ENCODE results near the gene FAAP20. TPM values are rescaled to one million over a fixed set of nuclear protein-coding genes. Genes with fewer than 3 reads are reported as not detected.

FAAP20 gene
- total and polyA plus RNA-seq, 2 experiments from 2014 or later = 34.5 to 122 TPM

GRCh38 chr1:2202843-2203601, 8.4 kb upstream of the FAAP20 start:
- Histone ChIP-seq H4K20me1 (ENCODE audit: insufficient read depth) (no peaks in the 10 kb centered on the region), H2AFZ (no peak overlapping the region), H3K36me3 (ENCODE audit: low read depth) (no peaks in the 10 kb centered on the region), H3K27ac (no peak overlapping the region), H3K79me2 (ENCODE audit: insufficient read depth) (peaks cover 29% of the 10 kb centered on the region), H3K4me2 (ENCODE audit: unreplicated experiment) (no peak overlapping the region), H3F3A (ENCODE audit: insufficient read depth) (0 out of 2 replicates have a peak, but pooled peaks cover 8% of the 10 kb centered on the region), H3K4me1 (ENCODE audit: insufficient read depth) (peaks cover 18% of the 10 kb centered on the region), H3K9me3 (ENCODE audit: low read depth) (no peaks in the 10 kb centered on the region), H3K4me3 (no peak overlapping the region), H3K9me2 (ENCODE audit: insufficient read depth) (no peaks in the 10 kb centered on the region), H3K27me3 (replicated peaks; ENCODE audit: insufficient read depth) (no peaks in the 10 kb centered on the region), H3K9ac (no peak overlapping the region)
- TF ChIP-seq EZH2phosphoT487 (IDR thresholded peaks at IDR 0.05; ENCODE audit: insufficient read depth, low read depth) (no peak), EZH2 (IDR thresholded peaks at IDR 0.05; ENCODE audit: insufficient read depth, poor library complexity, severe bottlenecking) (no peak)
- DNase-seq = no peak
- in situ Hi-C loops (cut with MboI) = loop anchor here (5.0 kb wide), 1 partner anchor 169 kb away; no protein-coding TSS in a partner anchor
- WGBS, 2 experiments (ENCODE audit: low coverage in 1 of 2, low lambda C conversion rate in 2 of 2, missing lambda C conversion rate in 2 of 2) = 89 to 93% methylated on average over 15 of the region's 15 CpGs

GRCh38 chr1:2202008-2202575, 7.5 kb upstream of the FAAP20 start:
- no peaks in the 10 kb centered on the region for H3K9me3 ChIP-seq (ENCODE audit: low read depth)
- H3K4me1 ChIP-seq (ENCODE audit: insufficient read depth) = peaks cover 11% of the 10 kb centered on the region
- H3K9me2 ChIP-seq (ENCODE audit: insufficient read depth) = no peaks in the 10 kb centered on the region
- TF ChIP-seq EZH2phosphoT487 (IDR thresholded peaks at IDR 0.05; ENCODE audit: insufficient read depth, low read depth) = no peak
- TF ChIP-seq EZH2 (IDR thresholded peaks at IDR 0.05; ENCODE audit: insufficient read depth, poor library complexity, severe bottlenecking) = no peak
- DNase-seq = no peak
- no peaks in the 10 kb centered on the region for H3K36me3 ChIP-seq (ENCODE audit: low read depth)
- WGBS, 2 experiments (ENCODE audit: low coverage in 1 of 2, low lambda C conversion rate in 2 of 2, missing lambda C conversion rate in 2 of 2) = 88 to 90% methylated on average over 9 of the region's 9 CpGs
- H4K20me1 ChIP-seq (ENCODE audit: insufficient read depth) = no peaks in the 10 kb centered on the region
- H3K27ac ChIP-seq = no peak overlapping the region
- no peaks in the 10 kb centered on the region for H3K27me3 ChIP-seq (replicated peaks; ENCODE audit: insufficient read depth)
- H2AFZ ChIP-seq = no peak overlapping the region
- no peak overlapping the region for H3K4me2 ChIP-seq (ENCODE audit: unreplicated experiment)
- 0 out of 2 replicates have a peak, but pooled peaks cover 5% of the 10 kb centered on the region for H3F3A ChIP-seq (ENCODE audit: insufficient read depth)
- in situ Hi-C loops (cut with MboI) = loop anchor here (5.0 kb wide), 1 partner anchor 170 kb away; no protein-coding TSS in a partner anchor
- no peak overlapping the region for H3K4me3 ChIP-seq
- H3K79me2 ChIP-seq (ENCODE audit: insufficient read depth) = peaks cover 29% of the 10 kb centered on the region
- H3K9ac ChIP-seq = no peak overlapping the region

GRCh38 chr1:2201062-2201461, 6.5 kb upstream of the FAAP20 start:
- in situ Hi-C loops (cut with MboI) = loop anchor here (5.0 kb wide), 1 partner anchor 171 kb away; no protein-coding TSS in a partner anchor
- Histone ChIP-seq H3K9me2 (ENCODE audit: insufficient read depth) (no peaks in the 10 kb centered on the region), H3K79me2 (ENCODE audit: insufficient read depth) (peaks cover 26% of the 10 kb centered on the region), H3K27me3 (replicated peaks; ENCODE audit: insufficient read depth) (no peaks in the 10 kb centered on the region), H3K9me3 (ENCODE audit: low read depth) (no peaks in the 10 kb centered on the region), H3K4me1 (ENCODE audit: insufficient read depth) (peaks cover 7% of the 10 kb centered on the region), H4K20me1 (ENCODE audit: insufficient read depth) (no peaks in the 10 kb centered on the region), H3K36me3 (ENCODE audit: low read depth) (no peaks in the 10 kb centered on the region), H3K27ac (no peak overlapping the region), H2AFZ (no peak overlapping the region), H3K4me3 (no peak overlapping the region), H3K4me2 (ENCODE audit: unreplicated experiment) (no peak overlapping the region), H3F3A (ENCODE audit: insufficient read depth) (no peaks in the 10 kb centered on the region), H3K9ac (no peak overlapping the region)
- 85 to 87% methylated on average over 14 of the region's 14 CpGs for WGBS, 2 experiments (ENCODE audit: low coverage in 1 of 2, low lambda C conversion rate in 2 of 2, missing lambda C conversion rate in 2 of 2)
- no peak for TF ChIP-seq EZH2 (IDR thresholded peaks at IDR 0.05; ENCODE audit: insufficient read depth, poor library complexity, severe bottlenecking)
- TF ChIP-seq EZH2phosphoT487 (IDR thresholded peaks at IDR 0.05; ENCODE audit: insufficient read depth, low read depth) = no peak
- no peak for DNase-seq

- Histone ChIP-seq H3K9ac (peak overlapping the region; percentile 84; the same call in 1 of the 2 replicates), H3K27me3 (replicated peaks; ENCODE audit: insufficient read depth) (no peaks in the 10 kb centered on the region), H3F3A (ENCODE audit: insufficient read depth) (no peaks in the 10 kb centered on the region), H3K4me3 (peak overlapping the region; percentile 82; the same call in 1 of the 2 replicates), H3K4me2 (ENCODE audit: unreplicated experiment) (no peak overlapping the region), H3K79me2 (ENCODE audit: insufficient read depth) (peaks cover 21% of the 10 kb centered on the region), H3K27ac (no peak overlapping the region), H3K4me1 (ENCODE audit: insufficient read depth) (peaks cover 7% of the 10 kb centered on the region), H4K20me1 (ENCODE audit: insufficient read depth) (no peaks in the 10 kb centered on the region), H3K9me3 (ENCODE audit: low read depth) (no peaks in the 10 kb centered on the region), H2AFZ (no peak overlapping the region), H3K36me3 (ENCODE audit: low read depth) (no peaks in the 10 kb centered on the region), H3K9me2 (ENCODE audit: insufficient read depth) (no peaks in the 10 kb centered on the region)
- WGBS, 2 experiments (ENCODE audit: low coverage in 1 of 2, low lambda C conversion rate in 2 of 2, missing lambda C conversion rate in 2 of 2) = 79 to 82% methylated on average over 21 of the region's 21 CpGs
- in situ Hi-C loops (cut with MboI) = loop anchor here (5.0 kb wide), 1 partner anchor 172 kb away; no protein-coding TSS in a partner anchor
- DNase-seq = no peak
- TF ChIP-seq EZH2 (IDR thresholded peaks at IDR 0.05; ENCODE audit: insufficient read depth, poor library complexity, severe bottlenecking) (no peak), EZH2phosphoT487 (IDR thresholded peaks at IDR 0.05; ENCODE audit: insufficient read depth, low read depth) (no peak)
Observed at GRCh38 chr1:2200308-2200943, 5.9 kb upstream of the FAAP20 start.
